IPS DF 6.9 (cell line): ENCODE data around the gene FBXL17.

Experiments
- DNase-seq: peaks from one replicate; pipeline ENCODE4 v3.0.0-alpha.2; 2013; ENCODE audit warnings: low read depth, low spot score
- H3K27ac ChIP-seq: one replicate; pipeline ENCODE4 v1.5.1; 2013; ENCODE audit warnings: low read length, control low read depth
- H3K27me3 ChIP-seq: 2 replicates; pipeline ENCODE4 v1.6.1; 2013; ENCODE audit warnings: mild to moderate bottlenecking, low read length; ENCODE audit not compliant: control insufficient read depth, insufficient read depth
- H3K36me3 ChIP-seq: 2 replicates; pipeline ENCODE4 v1.6.1; 2013; ENCODE audit warnings: low read length; ENCODE audit not compliant: control insufficient read depth, insufficient read depth
- H3K4me1 ChIP-seq: 2 replicates; pipeline ENCODE4 v1.6.1; 2013; ENCODE audit warnings: low read length; ENCODE audit not compliant: control insufficient read depth, insufficient read depth
- H3K4me3 ChIP-seq: 2 replicates; pipeline ENCODE4 v1.5.1; 2013; ENCODE audit warnings: mild to moderate bottlenecking, low read length
- H3K9me3 ChIP-seq: 2 replicates; pipeline ENCODE4 v1.6.1; 2013; ENCODE audit warnings: low read length, inconsistent platforms; ENCODE audit not compliant: control insufficient read depth, insufficient read depth
- WGBS: extraction: QIAGEN DNeasy Blood & Tissue Kit; methylation state at CpG from one replicate; pipeline ENCODE4 v1.1.7; 2013; ENCODE audit warnings: mixed read lengths, missing lambda C conversion rate; ENCODE audit not compliant: insufficient read length, insufficient coverage; 5-methylcytosine and 5-hydroxymethylcytosine counted together

The FBXL17 gene

DNA sequence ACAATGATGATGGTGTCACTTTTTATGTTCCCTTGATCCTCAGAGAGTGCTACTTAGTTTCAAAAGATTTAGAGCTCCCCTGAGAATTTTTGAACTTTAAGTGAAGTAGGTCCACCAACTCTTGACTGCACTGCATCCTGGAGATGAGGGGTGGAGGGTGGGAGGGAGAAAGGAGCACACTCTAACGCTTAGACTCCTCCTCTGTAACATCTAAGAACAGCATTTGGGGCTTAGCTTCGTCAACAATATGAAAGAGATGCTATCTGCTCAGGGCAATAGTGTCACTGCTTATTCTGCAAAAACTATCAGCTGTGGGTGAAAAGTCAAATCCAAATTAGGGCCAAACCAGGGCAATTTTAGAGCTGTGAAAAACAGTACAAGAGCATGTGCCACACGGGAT lies 468.4 kb downstream of the FBXL17 start:
- DNase-seq, result no peak
- no peaks in the 10 kb centered on the region for H3K27me3 ChIP-seq
- no peaks in the 10 kb centered on the region for H3K9me3 ChIP-seq
- H3K36me3 ChIP-seq, result no peaks in the 10 kb centered on the region
- H3K27ac ChIP-seq, result no peak overlapping the region
- H3K4me3 ChIP-seq, result no peak overlapping the region
- H3K4me1 ChIP-seq, result 0 out of 2 replicates have a peak, but pooled peaks cover 1% of the 10 kb centered on the region
- no CpG with 5 or more reads among the region's 3 CpGs for whole genome bisulfite sequencing

GRCh38 chr5:107900721-107901120 lies 481.2 kb downstream of the FBXL17 start:
- H3K4me3 ChIP-seq, result no peak overlapping the region
- no peaks in the 10 kb centered on the region for H3K9me3 ChIP-seq
- WGBS, result no CpG with 5 or more reads among the region's 3 CpGs
- H3K36me3 ChIP-seq, result no peaks in the 10 kb centered on the region
- H3K27ac ChIP-seq, result no peak overlapping the region
- no peaks in the 10 kb centered on the region for H3K27me3 ChIP-seq
- no peak for DNase-seq
- H3K4me1 ChIP-seq, result no peaks in the 10 kb centered on the region; the same call in 1 of the 2 replicates

DNA sequence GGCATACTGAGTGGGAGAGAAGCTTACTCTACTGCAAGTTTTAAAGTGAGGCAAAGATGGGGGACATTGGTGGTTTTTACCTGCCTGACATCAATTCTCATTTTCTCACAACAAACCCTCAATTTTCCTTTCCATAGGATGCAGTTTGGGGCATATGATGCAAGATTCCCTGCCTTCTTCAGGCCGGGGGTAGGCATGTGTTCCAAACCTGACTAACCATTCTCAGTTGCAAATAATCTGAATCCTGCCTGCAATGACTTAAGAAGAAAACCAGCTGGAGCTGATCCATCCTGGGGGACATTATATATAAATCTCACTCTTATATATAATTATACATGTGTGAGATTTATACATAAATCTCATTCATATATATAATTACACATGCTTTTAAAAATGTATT lies 487.5 kb downstream of the FBXL17 start:
- DNase-seq, result no peak
- WGBS, result no CpG with 5 or more reads among the region's 1 CpG
- H3K4me1 ChIP-seq, result no peaks in the 10 kb centered on the region
- H3K27ac ChIP-seq, result no peak overlapping the region
- H3K27me3 ChIP-seq, result no peaks in the 10 kb centered on the region
- H3K9me3 ChIP-seq, result no peaks in the 10 kb centered on the region
- no peak overlapping the region for H3K4me3 ChIP-seq
- H3K36me3 ChIP-seq, result no peaks in the 10 kb centered on the region

DNA sequence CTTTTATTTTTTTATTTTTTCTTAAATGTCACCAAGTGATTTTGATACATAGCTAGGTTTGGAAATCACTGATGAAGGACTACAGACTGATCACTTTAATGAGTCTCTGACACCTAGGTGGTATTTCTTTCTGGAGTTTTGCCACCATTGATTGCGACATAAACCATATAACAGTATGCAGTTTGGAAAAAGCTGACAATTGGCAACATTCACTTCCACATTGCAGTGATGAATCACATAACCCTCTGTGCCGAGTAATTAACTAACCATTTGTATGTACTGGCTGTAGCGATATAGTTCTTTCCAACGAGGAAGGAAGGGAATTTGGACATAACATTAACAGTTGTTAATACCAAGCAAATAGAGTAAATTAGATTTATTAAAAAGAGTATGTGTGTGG lies 488.3 kb downstream of the FBXL17 start:
- no peak overlapping the region for H3K4me3 ChIP-seq
- H3K4me1 ChIP-seq, result no peaks in the 10 kb centered on the region
- H3K27me3 ChIP-seq, result no peaks in the 10 kb centered on the region
- H3K9me3 ChIP-seq, result no peaks in the 10 kb centered on the region
- no peaks in the 10 kb centered on the region for H3K36me3 ChIP-seq
- WGBS, result no CpG with 5 or more reads among the region's 4 CpGs
- no peak overlapping the region for H3K27ac ChIP-seq
- DNase-seq, result no peak

DNA sequence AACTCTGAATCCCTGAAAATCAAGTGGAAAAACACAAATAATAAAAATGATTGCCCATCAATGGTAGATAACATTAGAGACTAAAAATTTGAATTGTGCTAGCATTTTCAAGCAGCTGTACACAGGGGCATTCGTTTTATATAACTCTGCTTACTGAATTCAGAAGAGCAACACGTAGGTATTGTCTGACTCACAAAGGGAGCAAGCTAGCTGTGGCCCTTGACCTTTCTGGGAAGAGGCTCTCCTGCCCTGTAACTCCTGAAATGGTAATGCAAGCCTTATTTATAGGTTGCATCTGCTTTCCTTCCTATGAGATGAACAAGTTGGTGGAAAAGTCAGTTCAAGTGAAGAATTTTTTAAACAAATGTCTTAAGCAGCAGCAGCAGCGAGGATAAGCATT lies 492.5 kb downstream of the FBXL17 start:
- H3K27me3 ChIP-seq, result no peaks in the 10 kb centered on the region
- no peak for DNase-seq
- no peaks in the 10 kb centered on the region for H3K36me3 ChIP-seq
- H3K27ac ChIP-seq, result no peak overlapping the region
- no peaks in the 10 kb centered on the region for H3K9me3 ChIP-seq
- no peak overlapping the region for H3K4me3 ChIP-seq
- H3K4me1 ChIP-seq, result no peaks in the 10 kb centered on the region
- WGBS, result no CpG with 5 or more reads among the region's 3 CpGs

GRCh38 chr5:107888541-107888940 lies 493.4 kb downstream of the FBXL17 start:
- H3K9me3 ChIP-seq, result no peaks in the 10 kb centered on the region
- no CpG with 5 or more reads among the region's 4 CpGs for WGBS
- no peak for DNase-seq
- H3K4me1 ChIP-seq, result no peaks in the 10 kb centered on the region
- no peak overlapping the region for H3K27ac ChIP-seq
- H3K36me3 ChIP-seq, result no peaks in the 10 kb centered on the region
- H3K4me3 ChIP-seq, result no peak overlapping the region
- H3K27me3 ChIP-seq, result no peaks in the 10 kb centered on the region

DNA sequence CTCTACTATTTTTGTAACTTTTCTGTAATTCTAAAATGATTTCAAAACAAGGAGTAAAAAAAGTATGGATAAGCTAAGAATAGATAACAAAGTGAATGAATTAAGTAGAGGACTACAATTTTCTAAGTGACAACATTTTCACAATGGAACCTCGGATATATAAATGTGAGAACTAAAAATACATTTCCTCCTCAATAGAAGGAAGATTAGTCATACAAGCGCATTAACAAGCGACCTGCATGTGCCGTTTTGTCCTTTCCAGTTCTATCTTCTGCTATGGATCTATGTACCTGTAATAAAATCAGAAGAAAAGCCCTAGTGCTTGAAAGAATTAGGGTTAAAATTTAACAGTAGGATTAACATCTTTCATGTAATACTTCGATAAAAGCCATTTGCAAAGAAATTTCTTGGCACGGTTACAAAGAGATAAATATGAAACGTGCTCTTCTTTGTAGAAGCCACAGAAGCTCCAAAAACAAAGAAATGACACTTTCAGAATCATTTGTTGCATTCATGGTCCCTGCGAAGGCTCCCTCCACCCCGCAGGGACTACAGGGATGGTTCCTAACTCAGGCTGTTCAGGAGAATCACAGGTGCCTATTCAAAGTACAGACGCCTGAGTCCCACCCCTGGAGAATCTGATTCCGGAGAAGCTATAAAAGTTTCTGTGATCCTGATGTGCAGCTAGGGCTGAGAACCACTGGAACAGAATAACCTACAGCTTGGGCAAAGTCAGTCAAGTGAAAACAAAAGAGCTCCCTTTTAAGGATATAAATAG lies 494.5 kb downstream of the FBXL17 start:
- DNase-seq, result no peak
- Histone ChIP-seq H3K27me3 (no peaks in the 10 kb centered on the region), H3K9me3 (no peaks in the 10 kb centered on the region), H3K4me3 (no peak overlapping the region), H3K27ac (no peak overlapping the region), H3K4me1 (no peaks in the 10 kb centered on the region), H3K36me3 (no peaks in the 10 kb centered on the region)
- whole genome bisulfite sequencing, result no CpG with 5 or more reads among the region's 11 CpGs

DNA sequence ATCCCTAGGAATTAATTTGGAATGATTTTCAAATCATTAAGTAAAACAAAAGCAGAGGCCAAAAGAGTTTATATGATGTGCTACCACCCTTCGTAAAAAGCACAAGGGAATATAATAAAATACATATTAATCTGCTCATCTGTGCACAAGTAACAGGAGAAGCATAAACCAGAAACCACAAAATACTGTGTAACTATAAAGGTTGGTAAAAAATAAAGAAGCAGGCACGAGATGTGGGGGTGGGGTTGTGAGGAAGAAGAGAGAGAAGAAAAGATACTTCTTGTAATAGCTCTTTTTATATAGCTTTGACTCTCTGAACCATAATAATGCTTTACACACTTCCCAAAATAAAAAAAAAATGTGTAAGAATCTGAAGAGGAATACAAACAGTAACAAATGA lies 496.3 kb downstream of the FBXL17 start:
- no peaks in the 10 kb centered on the region for H3K27me3 ChIP-seq
- H3K36me3 ChIP-seq, result no peaks in the 10 kb centered on the region
- no peaks in the 10 kb centered on the region for H3K9me3 ChIP-seq
- WGBS, result no CpG with 5 or more reads among the region's 2 CpGs
- no peaks in the 10 kb centered on the region for H3K4me1 ChIP-seq
- H3K4me3 ChIP-seq, result no peak overlapping the region
- no peak overlapping the region for H3K27ac ChIP-seq
- no peak for DNase-seq

DNA sequence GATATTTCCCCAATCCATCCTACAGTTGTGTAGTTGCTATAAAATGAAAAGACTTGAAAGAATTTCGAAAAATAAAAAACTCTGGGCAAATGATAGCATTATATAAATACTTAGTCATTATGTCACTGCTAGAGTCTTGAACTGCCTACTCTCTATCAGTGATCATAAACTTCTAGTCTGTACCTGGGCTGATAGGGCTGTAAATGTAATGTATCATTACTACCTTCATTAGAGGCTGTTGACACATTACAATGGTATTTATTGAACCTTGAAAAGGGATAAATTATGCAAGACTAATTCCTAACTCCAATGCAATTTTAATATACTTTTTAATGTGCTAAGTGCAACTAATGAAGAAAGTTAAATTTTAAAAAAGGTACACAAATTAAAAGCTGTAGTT lies 497.0 kb downstream of the FBXL17 start:
- Histone ChIP-seq H3K36me3 (no peaks in the 10 kb centered on the region), H3K27me3 (no peaks in the 10 kb centered on the region), H3K4me1 (no peaks in the 10 kb centered on the region), H3K4me3 (no peak overlapping the region), H3K9me3 (no peaks in the 10 kb centered on the region), H3K27ac (no peak overlapping the region)
- WGBS, result no CpG with 5 or more reads among the region's 1 CpG
- DNase-seq, result no peak

GRCh38 chr5:107878661-107879060 lies 503.2 kb downstream of the FBXL17 start:
- Histone ChIP-seq H3K36me3 (no peaks in the 10 kb centered on the region), H3K9me3 (no peaks in the 10 kb centered on the region), H3K27ac (no peak overlapping the region), H3K4me3 (no peak overlapping the region), H3K27me3 (no peaks in the 10 kb centered on the region), H3K4me1 (no peaks in the 10 kb centered on the region)
- no CpG with 5 or more reads among the region's 4 CpGs for WGBS
- no peak for DNase-seq

- no CpG with 5 or more reads among the region's 6 CpGs for WGBS
- Histone ChIP-seq H3K9me3 (no peaks in the 10 kb centered on the region), H3K4me1 (no peaks in the 10 kb centered on the region), H3K27me3 (no peaks in the 10 kb centered on the region), H3K4me3 (no peak overlapping the region), H3K36me3 (no peaks in the 10 kb centered on the region), H3K27ac (no peak overlapping the region)
- no peak for DNase-seq
Observed at GRCh38 chr5:107876906-107877305, 505.0 kb downstream of the FBXL17 start.
